ENCODE results near the gene LRRC38. TPM values are rescaled to one million over a fixed set of nuclear protein-coding genes. Genes with fewer than 3 reads are reported as not detected.

Gene LRRC38
- total and polyA plus RNA-seq, 12 donors, result 0.15 to 6.7 (median 0.96) TPM; not detected in 2

DNA sequence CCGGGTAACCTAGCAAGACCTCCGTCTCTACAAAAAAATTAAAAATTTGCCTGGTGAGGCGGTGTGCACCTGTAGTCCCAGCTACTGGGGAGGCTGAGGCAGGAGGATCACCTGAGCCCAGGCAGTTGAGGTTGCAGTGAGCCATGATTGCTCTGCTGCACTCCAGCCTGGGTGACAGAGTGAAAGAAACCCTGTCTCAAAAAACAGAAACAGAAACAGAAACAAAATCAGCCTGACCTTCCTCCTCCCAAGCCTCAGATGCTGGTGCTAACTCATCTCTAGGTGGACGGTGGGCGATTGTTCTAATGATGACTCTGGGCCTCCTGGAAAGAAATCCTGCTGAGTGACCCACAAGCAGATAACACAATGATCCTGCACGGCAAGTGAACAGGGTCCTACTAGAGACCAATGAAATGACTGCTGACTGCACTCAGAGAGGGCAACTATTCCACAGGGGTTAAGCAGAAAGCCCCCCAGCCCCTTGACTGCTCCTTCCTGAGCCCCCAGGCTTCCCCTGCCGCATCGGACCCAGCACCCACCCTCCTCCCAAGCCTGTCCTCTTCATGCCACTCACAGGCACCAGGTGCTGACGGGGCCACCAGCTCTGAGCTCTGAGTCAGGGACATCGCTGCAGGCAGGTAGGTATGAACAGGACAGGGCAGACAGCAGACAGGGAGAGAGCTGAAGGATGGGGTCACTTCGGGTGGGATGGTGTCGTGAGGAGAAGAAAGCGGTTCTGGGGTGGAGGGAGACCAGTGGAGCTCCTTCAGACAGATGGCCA, 27.8 kb upstream of the LRRC38 start:
- no peak for DNase-seq
- H3K27ac ChIP-seq, result peak overlapping the region in 8 of 10 donors; percentile 55 to 89 (median 83)
- 76% methylated on average over 13 of the region's 13 CpGs for WGBS, 2 donors
- H3K4me3 ChIP-seq, result no peak overlapping the region
- peaks cover 0 to 3% (median 0%) of the 10 kb centered on the region in 7 donors for H3K27me3 ChIP-seq
- H3K4me1 ChIP-seq, result peaks cover 0 to 40% (median 5%) of the 10 kb centered on the region in 9 donors
- TF ChIP-seq, protein P1, sequence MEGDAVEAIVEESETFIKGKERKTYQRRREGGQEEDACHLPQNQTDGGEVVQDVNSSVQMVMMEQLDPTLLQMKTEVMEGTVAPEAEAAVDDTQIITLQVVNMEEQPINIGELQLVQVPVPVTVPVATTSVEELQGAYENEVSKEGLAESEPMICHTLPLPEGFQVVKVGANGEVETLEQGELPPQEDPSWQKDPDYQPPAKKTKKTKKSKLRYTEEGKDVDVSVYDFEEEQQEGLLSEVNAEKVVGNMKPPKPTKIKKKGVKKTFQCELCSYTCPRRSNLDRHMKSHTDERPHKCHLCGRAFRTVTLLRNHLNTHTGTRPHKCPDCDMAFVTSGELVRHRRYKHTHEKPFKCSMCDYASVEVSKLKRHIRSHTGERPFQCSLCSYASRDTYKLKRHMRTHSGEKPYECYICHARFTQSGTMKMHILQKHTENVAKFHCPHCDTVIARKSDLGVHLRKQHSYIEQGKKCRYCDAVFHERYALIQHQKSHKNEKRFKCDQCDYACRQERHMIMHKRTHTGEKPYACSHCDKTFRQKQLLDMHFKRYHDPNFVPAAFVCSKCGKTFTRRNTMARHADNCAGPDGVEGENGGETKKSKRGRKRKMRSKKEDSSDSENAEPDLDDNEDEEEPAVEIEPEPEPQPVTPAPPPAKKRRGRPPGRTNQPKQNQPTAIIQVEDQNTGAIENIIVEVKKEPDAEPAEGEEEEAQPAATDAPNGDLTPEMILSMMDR (IDR thresholded peaks at IDR 0.05), result no peak
- intact Hi-C loops (cut with DNase I), result loop anchor here in 1 of 10 donors (2.0 to 10.0 kb wide), 2 partner anchors 43 to 77 kb away; no protein-coding TSS in a partner anchor
- H3K36me3 ChIP-seq, result no peaks in the 10 kb centered on the region
- peak in 1 of 8 donors; percentile 7 for ATAC-seq
- H3K9me3 ChIP-seq, result no peaks in the 10 kb centered on the region

DNA sequence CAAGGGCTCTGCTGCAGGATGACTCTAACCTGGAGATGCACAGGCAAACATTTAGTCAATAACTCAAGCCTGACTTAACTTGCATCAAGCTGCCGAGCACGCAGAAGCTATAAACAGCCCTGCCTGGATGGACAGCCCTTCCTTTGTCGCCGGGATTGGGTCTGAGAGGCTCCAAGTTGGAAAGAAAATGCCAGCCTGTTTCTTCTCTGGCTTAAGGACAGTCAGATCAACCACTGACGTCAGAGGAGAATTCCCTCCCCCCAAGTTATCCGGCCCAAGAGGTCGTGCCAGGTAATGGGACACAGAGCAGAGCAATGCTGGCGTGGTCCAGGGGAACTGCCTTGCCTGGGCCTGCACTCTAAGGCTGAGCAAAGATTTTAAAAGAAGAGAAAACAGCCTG, 27.1 kb upstream of the LRRC38 start:
- Histone ChIP-seq H3K9me3 (no peaks in the 10 kb centered on the region), H3K4me3 (peak overlapping the region in 5 of 10 donors; percentile 12 to 41 (median 25)), H3K27ac (peak overlapping the region; percentile 53 to 89 (median 77)), H3K27me3 (peaks cover 0 to 3% (median 0%) of the 10 kb centered on the region in 7 donors), H3K4me1 (peaks cover 0 to 44% (median 5%) of the 10 kb centered on the region in 9 donors), H3K36me3 (no peaks in the 10 kb centered on the region)
- TF ChIP-seq, protein P1 (IDR thresholded peaks at IDR 0.05), result no peak
- intact Hi-C loops (cut with DNase I), result loop anchor here in 1 of 10 donors (10.0 kb wide), 1 partner anchor 76 kb away; no protein-coding TSS in a partner anchor
- DNase-seq, result peak; percentile 45 to 64
- peak; percentile 62 to 88 (median 81) for ATAC-seq
- 30 to 50% methylated on average over 8 of the region's 8 CpGs for WGBS, 2 donors

DNA sequence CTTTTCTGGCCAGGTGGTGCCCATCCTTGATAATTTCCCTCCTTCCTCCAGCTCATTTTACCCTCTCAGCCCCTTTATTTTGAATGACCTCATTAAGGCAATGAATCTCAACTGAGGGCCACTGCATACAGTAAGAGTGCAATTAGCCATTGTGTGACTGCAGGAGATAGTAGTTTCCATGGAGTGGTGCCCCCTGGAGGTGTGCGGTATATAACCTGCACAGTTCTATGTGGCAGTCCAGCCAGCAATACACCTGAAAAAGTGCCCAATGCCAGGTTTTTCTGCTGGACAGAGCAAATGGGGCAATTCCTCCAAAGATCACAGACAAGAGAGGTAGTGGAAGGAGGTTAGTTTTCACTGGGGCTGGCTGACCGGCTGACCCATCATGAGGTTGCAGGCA, 25.9 kb upstream of the LRRC38 start:
- peaks cover 0 to 3% (median 0%) of the 10 kb centered on the region in 7 donors for H3K27me3 ChIP-seq
- DNase-seq, result no peak
- intact Hi-C loops (cut with DNase I), result loop anchor here in 1 of 10 donors (10.0 kb wide), 1 partner anchor 75 kb away; no protein-coding TSS in a partner anchor
- no peak for ATAC-seq
- H3K36me3 ChIP-seq, result no peaks in the 10 kb centered on the region
- TF ChIP-seq, protein P1 (IDR thresholded peaks at IDR 0.05), result no peak
- peaks cover 0 to 52% (median 6%) of the 10 kb centered on the region in 9 donors for H3K4me1 ChIP-seq
- H3K4me3 ChIP-seq, result peak overlapping the region in 2 of 10 donors; percentile 40 to 41
- WGBS, 2 donors, result 92 to 96% methylated on average over 2 of the region's 2 CpGs
- no peaks in the 10 kb centered on the region for H3K9me3 ChIP-seq
- peak overlapping the region in 8 of 10 donors; percentile 55 to 89 (median 82) for H3K27ac ChIP-seq

DNA sequence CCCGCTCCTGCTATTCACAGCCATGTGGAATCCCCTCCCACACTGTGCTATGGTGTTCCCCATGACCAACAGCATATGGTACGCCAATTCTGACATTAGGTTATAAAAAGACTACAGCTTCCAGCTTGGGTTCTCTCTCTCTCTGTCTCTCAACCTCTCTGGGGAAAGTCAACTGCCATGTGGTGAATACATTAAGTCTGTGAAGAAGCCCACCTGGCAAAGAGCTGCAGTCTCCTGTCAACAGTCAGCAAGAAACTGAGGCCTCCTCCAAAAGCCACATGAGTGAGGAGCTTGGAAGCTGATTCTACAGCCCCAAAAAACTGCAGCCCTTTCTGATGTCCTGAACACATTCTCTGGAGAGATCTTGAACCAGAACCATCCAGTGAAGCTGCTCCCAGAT, 25.0 kb upstream of the LRRC38 start:
- Histone ChIP-seq H3K9me3 (no peaks in the 10 kb centered on the region), H3K36me3 (no peaks in the 10 kb centered on the region), H3K4me1 (peaks cover 0 to 47% (median 5%) of the 10 kb centered on the region in 9 donors), H3K27me3 (peaks cover 0 to 3% (median 0%) of the 10 kb centered on the region in 7 donors), H3K27ac (no peak overlapping the region), H3K4me3 (no peak overlapping the region)
- ATAC-seq, result no peak
- intact Hi-C loops (cut with DNase I), result no loop called here
- DNase-seq, result no peak
- TF ChIP-seq, protein P1 (IDR thresholded peaks at IDR 0.05), result no peak
- WGBS, 2 donors, result 80 to 81% methylated on average over 2 of the region's 2 CpGs
